ENCODE measurements around the gene CUX1.

DNA sequence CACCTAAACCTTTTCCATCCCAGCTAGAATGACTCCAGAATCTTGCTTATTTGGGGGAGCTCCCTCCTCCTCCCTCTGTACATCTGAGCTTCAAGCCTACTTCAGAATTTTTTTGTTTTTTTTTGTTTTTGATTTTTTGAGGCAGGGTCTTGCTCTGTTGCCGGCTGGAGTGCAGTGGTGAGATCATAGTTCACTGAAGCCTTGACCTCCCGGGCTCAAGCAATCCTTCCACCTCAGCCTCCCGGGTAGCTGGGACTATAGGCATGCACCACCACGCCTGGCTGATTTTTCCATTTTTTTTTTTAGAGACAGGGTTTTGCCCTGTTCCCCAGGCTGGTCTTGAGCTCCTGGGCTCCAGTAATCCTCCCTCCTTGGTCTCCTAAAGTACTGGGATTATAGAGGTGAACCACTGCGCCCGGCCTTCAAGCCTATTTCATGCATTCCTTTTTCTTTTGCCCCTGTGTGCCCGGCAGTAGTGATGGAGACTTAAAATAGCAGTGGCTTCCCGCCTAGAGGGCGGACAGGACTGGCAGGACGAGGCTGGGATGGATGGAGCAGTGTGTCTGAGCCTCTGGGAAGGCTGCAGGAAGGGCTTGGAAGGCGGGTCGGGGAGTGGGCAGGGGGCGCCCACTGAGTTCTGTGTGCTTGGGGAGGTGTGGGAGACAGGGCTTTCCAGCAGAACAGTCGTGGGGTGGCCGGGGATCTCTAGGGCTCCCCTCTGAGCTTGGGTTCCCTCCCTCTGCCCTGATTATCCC, 8.8 kb downstream of the CUX1 start:
- TF ChIP-seq, protein P1, sequence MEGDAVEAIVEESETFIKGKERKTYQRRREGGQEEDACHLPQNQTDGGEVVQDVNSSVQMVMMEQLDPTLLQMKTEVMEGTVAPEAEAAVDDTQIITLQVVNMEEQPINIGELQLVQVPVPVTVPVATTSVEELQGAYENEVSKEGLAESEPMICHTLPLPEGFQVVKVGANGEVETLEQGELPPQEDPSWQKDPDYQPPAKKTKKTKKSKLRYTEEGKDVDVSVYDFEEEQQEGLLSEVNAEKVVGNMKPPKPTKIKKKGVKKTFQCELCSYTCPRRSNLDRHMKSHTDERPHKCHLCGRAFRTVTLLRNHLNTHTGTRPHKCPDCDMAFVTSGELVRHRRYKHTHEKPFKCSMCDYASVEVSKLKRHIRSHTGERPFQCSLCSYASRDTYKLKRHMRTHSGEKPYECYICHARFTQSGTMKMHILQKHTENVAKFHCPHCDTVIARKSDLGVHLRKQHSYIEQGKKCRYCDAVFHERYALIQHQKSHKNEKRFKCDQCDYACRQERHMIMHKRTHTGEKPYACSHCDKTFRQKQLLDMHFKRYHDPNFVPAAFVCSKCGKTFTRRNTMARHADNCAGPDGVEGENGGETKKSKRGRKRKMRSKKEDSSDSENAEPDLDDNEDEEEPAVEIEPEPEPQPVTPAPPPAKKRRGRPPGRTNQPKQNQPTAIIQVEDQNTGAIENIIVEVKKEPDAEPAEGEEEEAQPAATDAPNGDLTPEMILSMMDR (IDR thresholded peaks at IDR 0.05), result no peak
- TF ChIP-seq ZNF121 (CRISPR knock-in tag; IDR thresholded peaks at IDR 0.05) (no peak), SP1 (CRISPR knock-in tag; conservative IDR thresholded peaks at IDR 0.05) (no peak), ETV6 (CRISPR knock-in tag; IDR thresholded peaks at IDR 0.05) (no peak), ELF4 (CRISPR knock-in tag; IDR thresholded peaks at IDR 0.05; ENCODE audit: low read depth) (no peak), JUN (CRISPR knock-in tag; IDR thresholded peaks at IDR 0.05) (no peak), ESRRA (CRISPR knock-in tag; IDR thresholded peaks at IDR 0.05; ENCODE audit: borderline replicate concordance) (no peak), TP53 (CRISPR knock-in tag; IDR thresholded peaks at IDR 0.05) (no peak)
- TF ChIP-seq, protein P2, sequence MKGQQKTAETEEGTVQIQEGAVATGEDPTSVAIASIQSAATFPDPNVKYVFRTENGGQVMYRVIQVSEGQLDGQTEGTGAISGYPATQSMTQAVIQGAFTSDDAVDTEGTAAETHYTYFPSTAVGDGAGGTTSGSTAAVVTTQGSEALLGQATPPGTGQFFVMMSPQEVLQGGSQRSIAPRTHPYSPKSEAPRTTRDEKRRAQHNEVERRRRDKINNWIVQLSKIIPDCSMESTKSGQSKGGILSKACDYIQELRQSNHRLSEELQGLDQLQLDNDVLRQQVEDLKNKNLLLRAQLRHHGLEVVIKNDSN (CRISPR knock-in tag; IDR thresholded peaks at IDR 0.05), result no peak
- TF ChIP-seq, protein P3, sequence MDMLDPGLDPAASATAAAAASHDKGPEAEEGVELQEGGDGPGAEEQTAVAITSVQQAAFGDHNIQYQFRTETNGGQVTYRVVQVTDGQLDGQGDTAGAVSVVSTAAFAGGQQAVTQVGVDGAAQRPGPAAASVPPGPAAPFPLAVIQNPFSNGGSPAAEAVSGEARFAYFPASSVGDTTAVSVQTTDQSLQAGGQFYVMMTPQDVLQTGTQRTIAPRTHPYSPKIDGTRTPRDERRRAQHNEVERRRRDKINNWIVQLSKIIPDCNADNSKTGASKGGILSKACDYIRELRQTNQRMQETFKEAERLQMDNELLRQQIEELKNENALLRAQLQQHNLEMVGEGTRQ (CRISPR knock-in tag; IDR thresholded peaks at IDR 0.05), result no peak
